ENCODE results near the gene MIOX. TPM values are rescaled to one million over a fixed set of nuclear protein-coding genes. Genes with fewer than 3 reads are reported as not detected.
A peak's percentile ranks its signal among the peaks of the same experiment; 100 is the strongest.

Gene MIOX
- total RNA-seq, 4 donors from 2014 or later = not detected

GRCh38 chr22:50522806-50523438, 36.3 kb downstream of the MIOX start:
- Histone ChIP-seq H3K36me3 (peaks cover 0 to 64% of the 10 kb centered on the region in 2 donors), H3K27ac (no peak overlapping the region), H3K27me3 (no peaks in the 10 kb centered on the region), H3K4me3 (no peak overlapping the region), H3K9me3 (no peaks in the 10 kb centered on the region), H3K4me1 (peaks cover 0 to 41% (median 20%) of the 10 kb centered on the region in 3 donors)
- WGBS, 2 donors (ENCODE audit: low coverage in 1 of 2) = 100% methylated on average over 1 of the region's 22 CpGs; no CpG with 5 or more reads in 1 of the 2 donors
- TF ChIP-seq POLR2AphosphoS5 (IDR thresholded peaks at IDR 0.05) = no peak
- no peak for ATAC-seq

GRCh38 chr22:50523458-50523805, 36.8 kb downstream of the MIOX start:
- Histone ChIP-seq H3K27ac (no peak overlapping the region), H3K9me3 (no peaks in the 10 kb centered on the region), H3K4me3 (no peak overlapping the region), H3K27me3 (no peaks in the 10 kb centered on the region), H3K36me3 (peaks cover 0 to 58% of the 10 kb centered on the region in 2 donors), H3K4me1 (peaks cover 0 to 43% (median 20%) of the 10 kb centered on the region in 3 donors)
- no peak for TF ChIP-seq POLR2AphosphoS5 (IDR thresholded peaks at IDR 0.05)
- WGBS, 2 donors (ENCODE audit: low coverage in 1 of 2) = no CpG with 5 or more reads among the region's 16 CpGs
- no peak for ATAC-seq

- peak overlapping the region in 3 of 4 donors; percentile 86 to 93 (median 92) for H3K27ac ChIP-seq
- peaks cover under 1% of the 10 kb centered on the region for H3K27me3 ChIP-seq
- WGBS, 2 donors (ENCODE audit: low coverage in 1 of 2) = no CpG with 5 or more reads among the region's 25 CpGs
- peak in 1 of 2 donors; percentile 5 for TF ChIP-seq POLR2A (IDR thresholded peaks at IDR 0.05)
- no peak for TF ChIP-seq EP300 (IDR thresholded peaks at IDR 0.05)
- no peak for ATAC-seq
- H3K4me1 ChIP-seq = peaks cover 0 to 49% (median 20%) of the 10 kb centered on the region in 3 donors
- H3K9me3 ChIP-seq = no peaks in the 10 kb centered on the region
- peak overlapping the region in 1 of 2 donors; percentile 63 for H3K4me3 ChIP-seq
- peaks cover 0 to 52% of the 10 kb centered on the region in 2 donors for H3K36me3 ChIP-seq
Observed at GRCh38 chr22:50523806-50524675, 37.4 kb downstream of the MIOX start.

GRCh38 chr22:50524676-50525103, 38.0 kb downstream of the MIOX start:
- no peaks in the 10 kb centered on the region for H3K9me3 ChIP-seq
- 5 to 11% methylated on average over 17 to 18 of the region's 19 CpGs for WGBS, 2 donors (ENCODE audit: low coverage in 1 of 2)
- peaks cover 0 to 46% of the 10 kb centered on the region in 2 donors for H3K36me3 ChIP-seq
- TF ChIP-seq CTCF (IDR thresholded peaks at IDR 0.05) (no peak), EP300 (IDR thresholded peaks at IDR 0.05) (no peak)
- peak overlapping the region; percentile 47 to 63 for H3K4me3 ChIP-seq
- no peak for ATAC-seq
- peaks cover 7% of the 10 kb centered on the region for H3K27me3 ChIP-seq
- peaks cover 0 to 56% (median 22%) of the 10 kb centered on the region in 3 donors for H3K4me1 ChIP-seq
- H3K27ac ChIP-seq = peak overlapping the region; percentile 43 to 93 (median 89)

- H3K4me3 ChIP-seq = peak within 1 kb of the TSS; percentile 47 to 63
- peak within 1 kb of the TSS; percentile 51 to 93 (median 89) for H3K27ac ChIP-seq
- ATAC-seq = peak; percentile 79
- H3K9me3 ChIP-seq = no peaks in the 10 kb centered on the region
- no CpG with 5 or more reads among the region's 84 CpGs for WGBS, 2 donors (ENCODE audit: low coverage in 1 of 2)
- TF ChIP-seq CTCF (IDR thresholded peaks at IDR 0.05) (peak in 3 of 4 experiments; percentile 60 to 63 (median 61)), POLR2AphosphoS5 (IDR thresholded peaks at IDR 0.05) (peak; percentile 81), POLR2A (IDR thresholded peaks at IDR 0.05) (peak; percentile 67 to 74), EP300 (IDR thresholded peaks at IDR 0.05) (no peak)
- H3K36me3 ChIP-seq = peaks cover 0 to 40% of the 10 kb centered on the region in 2 donors
- peaks cover 13% of the 10 kb centered on the region for H3K27me3 ChIP-seq
- peaks cover 0 to 61% (median 22%) of the 10 kb centered on the region in 3 donors for H3K4me1 ChIP-seq
Observed at GRCh38 chr22:50525104-50525857, 38.6 kb downstream of the MIOX start, which contains the start of gene SCO2. SCO2 (minus strand) TSS chr22:50525598; CDS start chr22:50524411, 1,187 bp downstream.

GRCh38 chr22:50525858-50526107, 39.1 kb downstream of the MIOX start:
- Histone ChIP-seq H3K27me3 (peaks cover 18% of the 10 kb centered on the region), H3K4me3 (peak overlapping the region; percentile 47 to 63), H3K9me3 (no peaks in the 10 kb centered on the region), H3K4me1 (peaks cover 0 to 66% (median 26%) of the 10 kb centered on the region in 3 donors), H3K27ac (peak overlapping the region; percentile 51 to 93 (median 89)), H3K36me3 (peaks cover 0 to 35% of the 10 kb centered on the region in 2 donors)
- ATAC-seq = no peak
- WGBS, 2 donors (ENCODE audit: low coverage in 1 of 2) = no CpG with 5 or more reads among the region's 33 CpGs
- no peak for TF ChIP-seq EP300 (IDR thresholded peaks at IDR 0.05)
- TF ChIP-seq POLR2A (IDR thresholded peaks at IDR 0.05) = no peak
- TF ChIP-seq POLR2AphosphoS5 (IDR thresholded peaks at IDR 0.05) = no peak
- TF ChIP-seq CTCF (IDR thresholded peaks at IDR 0.05) = no peak
